H9 (cell line): ENCODE data around the gene RPL37A. TPM values are rescaled to one million over a fixed set of nuclear protein-coding genes. Genes with fewer than 3 reads are reported as not detected.

Source experiments
- DNase-seq: peaks from one replicate; pipeline ENCODE4 v3.0.0-alpha.2; 2017
- H2AFZ ChIP-seq: one replicate; pipeline ENCODE4 v1.6.1; 2013; ENCODE audit warnings: mild to moderate bottlenecking, low read length, control low read depth, moderate library complexity
- H2AK5ac ChIP-seq: 2 replicates; pipeline ENCODE4 v1.6.1; 2013; ENCODE audit warnings: low read length, control low read depth, mixed read lengths; ENCODE audit not compliant: insufficient read length
- H2BK120ac ChIP-seq: one replicate; pipeline ENCODE4 v1.6.1; 2013; ENCODE audit warnings: low read depth, mild to moderate bottlenecking, low read length, control low read depth, inconsistent platforms; ENCODE audit not compliant: poor library complexity, severe bottlenecking
- H2BK12ac ChIP-seq: 2 replicates; pipeline ENCODE4 v1.6.1; 2013; ENCODE audit warnings: low read length, control low read depth, mixed read lengths, low read depth; ENCODE audit not compliant: insufficient read length
- H2BK15ac ChIP-seq: 2 replicates; pipeline ENCODE4 v1.6.1; 2013; ENCODE audit warnings: low read depth, low read length, control low read depth
- H2BK20ac ChIP-seq: one replicate; pipeline ENCODE4 v1.6.1; 2013; ENCODE audit warnings: low read depth, mild to moderate bottlenecking, low read length, control low read depth, inconsistent platforms; ENCODE audit not compliant: poor library complexity, severe bottlenecking
- H2BK5ac ChIP-seq: 2 replicates; pipeline ENCODE4 v1.6.1; 2013; ENCODE audit warnings: low read length, control low read depth, mixed read lengths; ENCODE audit not compliant: insufficient read length
- H3K14ac ChIP-seq: 2 replicates; pipeline ENCODE4 v1.6.1; 2013; ENCODE audit warnings: low read length, control low read depth; ENCODE audit not compliant: insufficient read depth
- H3K18ac ChIP-seq: 2 replicates; pipeline ENCODE4 v1.6.1; 2013; ENCODE audit warnings: low read depth, mild to moderate bottlenecking, mixed read lengths, low read length, control low read depth; ENCODE audit not compliant: insufficient read length
- H3K23ac ChIP-seq: 2 replicates; pipeline ENCODE4 v1.6.1; 2013; ENCODE audit warnings: low read length, control low read depth, mixed read lengths, low read depth; ENCODE audit not compliant: insufficient read length
- H3K23me2 ChIP-seq: 2 replicates; pipeline ENCODE4 v1.6.1; 2013; ENCODE audit warnings: low read depth, mild to moderate bottlenecking, mixed read lengths, low read length, control low read depth; ENCODE audit not compliant: insufficient read length, poor library complexity, severe bottlenecking
- H3K27ac ChIP-seq: 2 replicates; pipeline ENCODE4 v1.5.1; 2013; ENCODE audit warnings: low read length, control low read depth, mixed read lengths, low read depth; ENCODE audit not compliant: insufficient read length
- H3K27me3 ChIP-seq: 2 replicates; pipeline ENCODE4 v1.6.1; 2013; ENCODE audit warnings: low read length, control low read depth, inconsistent platforms; ENCODE audit not compliant: insufficient read depth
- H3K4ac ChIP-seq: 2 replicates; pipeline ENCODE4 v1.6.1; 2013; ENCODE audit warnings: low read depth, mild to moderate bottlenecking, control low read depth, inconsistent platforms, low read length, moderate library complexity
- H3K4me1 ChIP-seq: 2 replicates; pipeline ENCODE4 v1.6.1; 2013; ENCODE audit warnings: low read length, control low read depth, inconsistent platforms; ENCODE audit not compliant: insufficient read depth
- H3K4me2 ChIP-seq: 2 replicates; pipeline ENCODE4 v1.6.1; 2013; ENCODE audit warnings: low read length, control low read depth, mixed read lengths; ENCODE audit not compliant: insufficient read length, insufficient read depth
- H3K56ac ChIP-seq: 2 replicates; pipeline ENCODE4 v1.6.1; 2013; ENCODE audit warnings: low read depth, mild to moderate bottlenecking, mixed read lengths, low read length, control low read depth; ENCODE audit not compliant: insufficient read length
- H3K79me1 ChIP-seq: 2 replicates; pipeline ENCODE4 v1.6.1; 2013; ENCODE audit warnings: low read depth, mild to moderate bottlenecking, moderate library complexity, low read length, control low read depth, inconsistent platforms; ENCODE audit not compliant: insufficient read depth, poor library complexity, severe bottlenecking
- H3K79me2 ChIP-seq: 2 replicates; pipeline ENCODE4 v1.6.1; 2013; ENCODE audit warnings: low read length, control low read depth, inconsistent platforms; ENCODE audit not compliant: insufficient read depth
- H3K9ac ChIP-seq: 2 replicates; pipeline ENCODE4 v1.6.1; 2013; ENCODE audit warnings: low read length, control low read depth, mixed read lengths; ENCODE audit not compliant: insufficient read length; ENCODE audit errors: extremely low read depth
- H3K9me3 ChIP-seq: one replicate; pipeline ENCODE4 v1.6.1; 2013; ENCODE audit warnings: low read depth, low read length, inconsistent platforms; ENCODE audit not compliant: control insufficient read depth
- H3T11ph ChIP-seq: one replicate; pipeline ENCODE4 v1.6.1; 2013; ENCODE audit warnings: mild to moderate bottlenecking, low read length, control low read depth, inconsistent platforms
- H4K20me1 ChIP-seq: one replicate; pipeline ENCODE4 v1.6.1; 2013; ENCODE audit not compliant: control insufficient read depth, insufficient read length, insufficient read depth
- H4K5ac ChIP-seq: 2 replicates; pipeline ENCODE4 v1.6.1; 2013; ENCODE audit warnings: low read depth, mild to moderate bottlenecking, mixed read lengths, low read length, control low read depth; ENCODE audit not compliant: insufficient read length
- H4K8ac ChIP-seq: replicated peaks from 2 replicates; pipeline ENCODE4 v1.6.1; 2013; ENCODE audit warnings: low read length, control low read depth, mixed read lengths, low read depth; ENCODE audit not compliant: insufficient read length
- H4K91ac ChIP-seq: 2 replicates; pipeline ENCODE4 v1.6.1; 2013; ENCODE audit warnings: low read depth, mild to moderate bottlenecking, moderate library complexity, mixed read lengths, low read length, control low read depth; ENCODE audit not compliant: insufficient read length
- H3K27ac Mint-ChIP-seq, 3 experiments: 2 replicates in 2 of 3; 3 replicates in 1 of 3; pipeline ENCODE4 v1.8.0; 2020 to 2021; ENCODE audit warnings: mixed read lengths in 3 of 3, mild to moderate bottlenecking in 1 of 3, moderate library complexity in 1 of 3
- H3K27me3 Mint-ChIP-seq: 2 replicates; pipeline ENCODE4 v1.8.0; 2021; ENCODE audit warnings: low read depth, mild to moderate bottlenecking, moderate library complexity, mixed read lengths
- H3K36me3 Mint-ChIP-seq, 3 experiments: 2 replicates in 2 of 3; 3 replicates in 1 of 3; pipeline ENCODE4 v1.8.0; 2020 to 2021; ENCODE audit warnings: low read depth in 3 of 3, mixed read lengths in 3 of 3; ENCODE audit not compliant: insufficient read depth in 1 of 3
- H3K4me1 Mint-ChIP-seq, 2 experiments: 2 replicates each; pipeline ENCODE4 v1.8.0; 2020; ENCODE audit warnings: mixed read lengths in 2 of 2
- H3K4me3 Mint-ChIP-seq, 2 experiments: 2 replicates in 1 of 2; 3 replicates in 1 of 2; pipeline ENCODE4 v1.8.0; 2020 to 2021; ENCODE audit warnings: mild to moderate bottlenecking in 2 of 2, mixed read lengths in 2 of 2, moderate library complexity in 1 of 2
- H3K9me3 Mint-ChIP-seq, 2 experiments: 2 replicates in 1 of 2; 3 replicates in 1 of 2; pipeline ENCODE4 v1.8.0; 2020; ENCODE audit warnings: mild to moderate bottlenecking in 2 of 2, mixed read lengths in 2 of 2, moderate library complexity in 1 of 2
- WGBS: extraction: QIAGEN DNeasy Blood & Tissue Kit; methylation state at CpG from one replicate; pipeline ENCODE4 v1.1.7; 2013; ENCODE audit warnings: missing lambda C conversion rate, low lambda C conversion rate, mixed read lengths; ENCODE audit not compliant: insufficient read length; ENCODE audit errors: extremely low coverage; 5-methylcytosine and 5-hydroxymethylcytosine counted together
- total RNA-seq: library from RNA; stranded (reverse); gene quantifications from 2 replicates; pipeline ENCODE4 v1.2.1, GENCODE V29; 2021
- TF ChIP-seq, protein P1 (sequence below): fragments of 200-600 bp; sonication (generic); conservative IDR thresholded peaks from 3 replicates; pipeline ENCODE4 v1.8.0; 2021; ENCODE audit warnings: antibody characterized with exemption, mild to moderate bottlenecking

Gene RPL37A
- total RNA-seq, 1 experiment from 2014 or later, result 3,769 TPM

DNA sequence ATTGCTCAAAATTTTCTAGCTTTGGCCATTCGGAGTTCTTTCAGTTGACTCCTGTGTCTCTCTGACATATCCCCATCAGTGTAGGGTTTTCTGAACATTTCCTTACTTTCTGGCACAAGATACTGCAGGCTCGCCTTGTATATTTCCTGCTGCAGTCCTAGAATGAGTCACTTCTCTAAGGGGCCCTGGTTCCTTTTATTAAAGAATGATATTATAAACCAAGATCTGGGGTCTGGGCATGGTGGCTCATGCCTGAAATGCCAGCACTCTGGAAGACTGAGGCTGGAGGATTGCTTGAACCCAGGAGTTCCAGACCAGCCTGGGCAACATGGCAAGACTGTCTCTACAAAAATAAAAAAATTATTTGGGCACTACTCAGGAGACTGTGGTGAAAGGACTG is 3.0 kb upstream of the RPL37A start:
- Mint-ChIP-seq H3K4me1 (peaks cover 25 to 35% of the 10 kb centered on the region in 2 experiments), H3K27ac (no peak overlapping the region), H3K9me3 (peaks cover 1 to 3% of the 10 kb centered on the region in 2 experiments; a peak in 1 of 5 replicates), H3K27me3 (no peaks in the 10 kb centered on the region), H3K36me3 (peaks cover 18 to 20% (median 19%) of the 10 kb centered on the region in 3 experiments), H3K4me3 (no peak overlapping the region)
- Histone ChIP-seq H3K9me3 (no peaks in the 10 kb centered on the region), H3K4ac (no peak overlapping the region), H3K79me1 (peaks cover 6% of the 10 kb centered on the region), H4K8ac (no peak overlapping the region), H2BK5ac (no peak overlapping the region), H2BK12ac (no peak overlapping the region), H2AFZ (no peak overlapping the region), H4K91ac (no peak overlapping the region), H3K79me2 (peaks cover 13% of the 10 kb centered on the region; the same call in 1 of the 2 replicates), H3K14ac (no peak overlapping the region), H3K9ac (no peak overlapping the region), H3K4me2 (no peak overlapping the region), H3K56ac (no peak overlapping the region), H3K23ac (no peak overlapping the region), H3K27ac (no peak overlapping the region), H4K5ac (no peak overlapping the region), H3T11ph (no peak overlapping the region), H3K4me1 (peaks cover 3% of the 10 kb centered on the region; the same call in 1 of the 2 replicates), H3K27me3 (no peaks in the 10 kb centered on the region), H2BK120ac (no peak overlapping the region), H3K23me2 (peaks cover 7% of the 10 kb centered on the region), H2AK5ac (no peak overlapping the region), H2BK15ac (no peak overlapping the region), H3K18ac (no peak overlapping the region), H2BK20ac (no peak overlapping the region), H4K20me1 (no peaks in the 10 kb centered on the region)
- DNase-seq, result no peak
- TF ChIP-seq, protein P1, sequence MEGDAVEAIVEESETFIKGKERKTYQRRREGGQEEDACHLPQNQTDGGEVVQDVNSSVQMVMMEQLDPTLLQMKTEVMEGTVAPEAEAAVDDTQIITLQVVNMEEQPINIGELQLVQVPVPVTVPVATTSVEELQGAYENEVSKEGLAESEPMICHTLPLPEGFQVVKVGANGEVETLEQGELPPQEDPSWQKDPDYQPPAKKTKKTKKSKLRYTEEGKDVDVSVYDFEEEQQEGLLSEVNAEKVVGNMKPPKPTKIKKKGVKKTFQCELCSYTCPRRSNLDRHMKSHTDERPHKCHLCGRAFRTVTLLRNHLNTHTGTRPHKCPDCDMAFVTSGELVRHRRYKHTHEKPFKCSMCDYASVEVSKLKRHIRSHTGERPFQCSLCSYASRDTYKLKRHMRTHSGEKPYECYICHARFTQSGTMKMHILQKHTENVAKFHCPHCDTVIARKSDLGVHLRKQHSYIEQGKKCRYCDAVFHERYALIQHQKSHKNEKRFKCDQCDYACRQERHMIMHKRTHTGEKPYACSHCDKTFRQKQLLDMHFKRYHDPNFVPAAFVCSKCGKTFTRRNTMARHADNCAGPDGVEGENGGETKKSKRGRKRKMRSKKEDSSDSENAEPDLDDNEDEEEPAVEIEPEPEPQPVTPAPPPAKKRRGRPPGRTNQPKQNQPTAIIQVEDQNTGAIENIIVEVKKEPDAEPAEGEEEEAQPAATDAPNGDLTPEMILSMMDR, result no peak
- no CpG with 5 or more reads among the region's 2 CpGs for WGBS
